HCT116 (cell line): ENCODE data around the gene SDK2. TPM values are rescaled to one million over a fixed set of nuclear protein-coding genes. Genes with fewer than 3 reads are reported as not detected.

Experiments
- ATAC-seq: fragments of 200-7000 bp; cut with Tn5 transposase; 2 replicates; pipeline ENCODE4 v1.9.1; 2020; ENCODE audit warnings: mild to moderate bottlenecking, moderate library complexity
- BruUV-seq: library from RNA; stranded (reverse); fragments of 400-500 nt; replicated peaks from 2 replicates; lab custom pipeline; 2021; lab: Mats Ljungman, UMichigan
- CTCF ChIA-PET: fragments of 300-600 bp; sonication (Branson Sonifier 250); formaldehyde crosslinking; loops from one replicate; lab custom pipeline; 2021; ENCODE audit warnings: antibody characterized with exemption; lab: Charles Lee
- POLR2A ChIA-PET: fragments of 300-600, 350-600 bp; sonication (Branson Sonifier 250); formaldehyde crosslinking; loops from one replicate; lab custom pipeline; 2021; ENCODE audit warnings: antibody characterized with exemption; lab: Charles Lee
- RAD21 ChIA-PET, 2 experiments: fragments of 300-600 bp; sonication (Branson Sonifier 250); formaldehyde crosslinking; loops; one replicate each; lab custom pipeline; 2023; ENCODE audit warnings: low total read pairs in 2 of 2; ENCODE audit not compliant: uncharacterized antibody in 2 of 2, unreplicated experiment in 2 of 2, low non-redundant PET in 1 of 2; lab: Charles Lee
- DNase-seq: peaks from one replicate; pipeline ENCODE4 v3.0.0-alpha.2; 2010; ENCODE audit warnings: low read depth, low spot score
- H2AFZ ChIP-seq: fragments of 200-600 bp; shearing (Covaris generic), sonication (generic); 2 replicates; pipeline ENCODE4 v1.6.1; 2017; ENCODE audit warnings: low read depth, mixed run types, mixed read lengths, antibody characterized with exemption, low read length; ENCODE audit not compliant: poor library complexity, severe bottlenecking
- H3K27ac ChIP-seq: 2 replicates; pipeline ENCODE4 v1.5.1; 2012; ENCODE audit warnings: low read depth, low read length
- H3K27me3 ChIP-seq: fragments of 200-600 bp; sonication (generic); 2 replicates; pipeline ENCODE4 v1.6.1; 2016; ENCODE audit warnings: mixed run types, low read length, mixed read lengths; ENCODE audit not compliant: insufficient read depth
- H3K36me3 ChIP-seq, 2 experiments: fragments of 200-500 bp in 1 of 2; fragments of 200-600 bp in 1 of 2; sonication (Bioruptor generic) in 1 of 2; sonication (generic) in 1 of 2; 2 replicates each; pipeline versions ENCODE4 v1.5.1 to v1.6.1; 2014 to 2016; ENCODE audit warnings: low read length in 2 of 2, inconsistent platforms in 1 of 2, mixed read lengths in 1 of 2, mixed run types in 1 of 2; ENCODE audit not compliant: insufficient read depth in 2 of 2, control insufficient read depth in 1 of 2
- H3K4me1 ChIP-seq, 2 experiments: fragments of 200-600 bp in 1 of 2; sonication (generic) in 1 of 2; 2 replicates each; pipeline versions ENCODE4 v1.5.1 to v1.6.1; 2012 to 2017; ENCODE audit warnings: low read length in 2 of 2, inconsistent platforms in 1 of 2, mild to moderate bottlenecking in 1 of 2, mixed read lengths in 1 of 2, mixed run types in 1 of 2, moderate library complexity in 1 of 2; ENCODE audit not compliant: insufficient read depth in 2 of 2, control insufficient read depth in 1 of 2
- H3K4me2 ChIP-seq: fragments of 200-600 bp; sonication (generic); 2 replicates; pipeline ENCODE4 v1.6.1; 2017; ENCODE audit warnings: mixed run types, low read length, mixed read lengths
- H3K4me3 ChIP-seq, 2 experiments: fragments of 200-600 bp in 1 of 2; sonication (generic) in 1 of 2; replicated peaks in 1 of 2; 2 replicates each; pipeline ENCODE4 v1.5.1; 2011 to 2016; ENCODE audit warnings: low read length in 2 of 2, control low read depth in 1 of 2, low read depth in 1 of 2, mild to moderate bottlenecking in 1 of 2, mixed read lengths in 1 of 2, mixed run types in 1 of 2
- H3K79me2 ChIP-seq: fragments of 200-600 bp; sonication (generic); 2 replicates; pipeline ENCODE4 v1.6.1; 2017; ENCODE audit warnings: mild to moderate bottlenecking, mixed run types, low read length, moderate library complexity, mixed read lengths; ENCODE audit not compliant: insufficient read depth
- H3K9ac ChIP-seq: fragments of 200-600 bp; sonication (generic); 2 replicates; pipeline ENCODE4 v1.6.1; 2016; ENCODE audit warnings: low read length, mixed read lengths
- H3K9me2 ChIP-seq: fragments of 200-600 bp; sonication (generic), shearing (Covaris generic); 2 replicates; pipeline ENCODE4 v1.6.1; 2017; ENCODE audit warnings: mixed run types, mild to moderate bottlenecking, moderate library complexity; ENCODE audit not compliant: insufficient read depth
- H3K9me3 ChIP-seq, 2 experiments: fragments of 200-500 bp in 1 of 2; fragments of 200-600 bp in 1 of 2; sonication (Bioruptor generic) in 1 of 2; sonication (generic) in 1 of 2; 2 replicates each; pipeline ENCODE4 v1.6.1; 2014 to 2017; ENCODE audit warnings: low read length in 2 of 2, mixed read lengths in 2 of 2, inconsistent platforms in 1 of 2, low read depth in 1 of 2, mild to moderate bottlenecking in 1 of 2, mixed run types in 1 of 2, moderate library complexity in 1 of 2; ENCODE audit not compliant: control insufficient read depth in 1 of 2, insufficient read depth in 1 of 2
- H4K20me1 ChIP-seq: fragments of 200-600 bp; sonication (generic), shearing (Covaris generic); 2 replicates; pipeline ENCODE4 v1.6.1; 2017; ENCODE audit warnings: mixed run types, mild to moderate bottlenecking, moderate library complexity; ENCODE audit not compliant: insufficient read depth
- EGR1 ChIP-seq: IDR thresholded peaks from 2 replicates; pipeline ENCODE4 v1.6.1; 2012; ENCODE audit warnings: low read depth
- EZH2 ChIP-seq: fragments of 200-600 bp; sonication (generic); IDR thresholded peaks from 2 replicates; pipeline ENCODE4 v1.6.1; 2017; ENCODE audit warnings: antibody characterized with exemption, mixed run types
- EZH2phosphoT487 ChIP-seq: fragments of 200-600 bp; IDR thresholded peaks from 2 replicates; pipeline ENCODE4 v1.6.1; 2018; ENCODE audit warnings: antibody characterized with exemption, borderline replicate concordance
- FOSL1 ChIP-seq: IDR thresholded peaks from 2 replicates; pipeline ENCODE4 v1.6.1; 2012; ENCODE audit warnings: low read depth
- JUND ChIP-seq: IDR thresholded peaks from 2 replicates; pipeline ENCODE4 v1.6.1; 2012
- MAX ChIP-seq: IDR thresholded peaks from 2 replicates; pipeline ENCODE4 v1.6.1; 2012
- POLR2A ChIP-seq: IDR thresholded peaks from 2 replicates; pipeline ENCODE4 v1.7.0; 2011; ENCODE audit warnings: borderline replicate concordance; ENCODE audit not compliant: insufficient read depth, insufficient read length; ENCODE audit errors: extremely low read depth
- RAD21 ChIP-seq: IDR thresholded peaks from 2 replicates; pipeline ENCODE4 v1.6.1; 2012; ENCODE audit warnings: low read depth, mild to moderate bottlenecking
- SP1 ChIP-seq: IDR thresholded peaks from 2 replicates; pipeline ENCODE4 v1.6.1; 2012; ENCODE audit warnings: low read depth
- SRF ChIP-seq: IDR thresholded peaks from 2 replicates; pipeline ENCODE4 v1.6.1; 2012; ENCODE audit warnings: low read depth
- TCF7L2 ChIP-seq: IDR thresholded peaks from 2 replicates; pipeline ENCODE4 v1.7.0; 2011; ENCODE audit warnings: borderline replicate concordance, inconsistent platforms; ENCODE audit not compliant: insufficient read depth, insufficient read length; ENCODE audit errors: extremely low read depth
- YY1 ChIP-seq: IDR thresholded peaks from 2 replicates; pipeline ENCODE4 v1.6.1; 2011; ENCODE audit warnings: low read length, low read depth, moderate library complexity, mild to moderate bottlenecking; ENCODE audit not compliant: insufficient replicate concordance; ENCODE audit errors: extremely low read depth
- ZFX ChIP-seq: fragments of 450-650 bp; IDR thresholded peaks from 2 replicates; pipeline ENCODE4 v1.6.1; 2017
- ZNF274 ChIP-seq: fragments of 200-500 bp; sonication (Bioruptor generic); IDR thresholded peaks from 2 replicates; pipeline ENCODE4 v1.6.1; 2014; ENCODE audit warnings: mild to moderate bottlenecking, low read depth, low read length, inconsistent platforms
- intact Hi-C: fragments of 100-400 bp; cut with micrococcal nuclease; formaldehyde crosslinking; loops from 2 replicates; pipeline ENCODE4 v1.10.0; 2022
- total RNA-seq: library from RNA; stranded (reverse); gene quantifications from one replicate; pipeline ENCODE4 v1.2.1, GENCODE V29; 2021; ENCODE audit not compliant: unreplicated experiment
- TF ChIP-seq, protein P1 (sequence below): IDR thresholded peaks from 2 replicates; pipeline ENCODE4 v1.6.1; 2012
- TF ChIP-seq, protein P2 (sequence below): IDR thresholded peaks from 2 replicates; pipeline ENCODE4 v1.6.1; 2011; ENCODE audit warnings: mild to moderate bottlenecking, low read length, moderate library complexity; ENCODE audit not compliant: insufficient replicate concordance; ENCODE audit errors: extremely low read depth
- TF ChIP-seq, protein P3 (sequence below): IDR thresholded peaks from 2 replicates; pipeline ENCODE4 v1.6.1; 2012; ENCODE audit warnings: low read depth

SDK2 gene
- total RNA-seq, 1 experiment from 2014 or later, result 0.10 TPM

DNA sequence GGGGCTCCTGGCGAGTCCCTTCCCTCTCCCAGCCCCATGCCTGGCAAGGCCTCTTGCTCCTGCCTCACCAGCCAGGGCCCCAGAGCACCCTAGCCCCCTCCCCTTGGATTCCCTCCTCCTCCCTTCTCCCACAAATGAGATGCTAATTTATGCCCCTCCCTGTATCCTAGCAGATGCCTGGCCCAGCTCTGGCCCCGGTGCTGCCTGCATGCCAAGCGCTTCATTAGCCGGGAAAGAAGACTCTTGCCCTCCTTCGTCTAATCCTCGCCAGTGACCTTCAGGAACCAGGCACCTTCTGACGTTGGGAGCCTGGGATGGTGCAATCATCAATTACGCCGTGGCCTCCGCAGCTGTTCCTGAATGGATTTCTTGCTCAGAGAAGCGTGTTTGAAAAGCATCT is 127.8 kb downstream of the SDK2 start (continued):
- TF ChIP-seq TCF7L2 (no peak), EZH2phosphoT487 (no peak), EZH2 (no peak), JUND (no peak), ZNF274 (no peak), SP1 (no peak)

- Histone ChIP-seq H3K4me3 (no peak overlapping the region), H3K9me2 (no peaks in the 10 kb centered on the region), H2AFZ (no peak overlapping the region), H3K4me1 (no peaks in the 10 kb centered on the region), H3K36me3 (no peaks in the 10 kb centered on the region), H3K9ac (no peak overlapping the region), H4K20me1 (no peaks in the 10 kb centered on the region), H3K27me3 (peaks cover 28% of the 10 kb centered on the region), H3K79me2 (no peaks in the 10 kb centered on the region), H3K9me3 (no peaks in the 10 kb centered on the region), H3K4me2 (no peak overlapping the region), H3K27ac (no peak overlapping the region)
- ATAC-seq (no peak), DNase-seq (no peak)
- CTCF ChIA-PET, result no interaction called here
- no TSS peak for BruUV-seq
- intact Hi-C loops, result no loop called here
- POLR2A ChIA-PET, result no interaction called here
- RAD21 ChIA-PET, result no interaction called here
- TF ChIP-seq ZFX (no peak), EGR1 (no peak), EZH2phosphoT487 (no peak), YY1 (no peak), SRF (no peak), FOSL1 (no peak), RAD21 (no peak), SP1 (no peak), TCF7L2 (no peak), MAX (no peak), POLR2A (no peak)
- TF ChIP-seq, protein P1, sequence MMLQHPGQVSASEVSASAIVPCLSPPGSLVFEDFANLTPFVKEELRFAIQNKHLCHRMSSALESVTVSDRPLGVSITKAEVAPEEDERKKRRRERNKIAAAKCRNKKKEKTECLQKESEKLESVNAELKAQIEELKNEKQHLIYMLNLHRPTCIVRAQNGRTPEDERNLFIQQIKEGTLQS, result no peak
- TF ChIP-seq, protein P2, sequence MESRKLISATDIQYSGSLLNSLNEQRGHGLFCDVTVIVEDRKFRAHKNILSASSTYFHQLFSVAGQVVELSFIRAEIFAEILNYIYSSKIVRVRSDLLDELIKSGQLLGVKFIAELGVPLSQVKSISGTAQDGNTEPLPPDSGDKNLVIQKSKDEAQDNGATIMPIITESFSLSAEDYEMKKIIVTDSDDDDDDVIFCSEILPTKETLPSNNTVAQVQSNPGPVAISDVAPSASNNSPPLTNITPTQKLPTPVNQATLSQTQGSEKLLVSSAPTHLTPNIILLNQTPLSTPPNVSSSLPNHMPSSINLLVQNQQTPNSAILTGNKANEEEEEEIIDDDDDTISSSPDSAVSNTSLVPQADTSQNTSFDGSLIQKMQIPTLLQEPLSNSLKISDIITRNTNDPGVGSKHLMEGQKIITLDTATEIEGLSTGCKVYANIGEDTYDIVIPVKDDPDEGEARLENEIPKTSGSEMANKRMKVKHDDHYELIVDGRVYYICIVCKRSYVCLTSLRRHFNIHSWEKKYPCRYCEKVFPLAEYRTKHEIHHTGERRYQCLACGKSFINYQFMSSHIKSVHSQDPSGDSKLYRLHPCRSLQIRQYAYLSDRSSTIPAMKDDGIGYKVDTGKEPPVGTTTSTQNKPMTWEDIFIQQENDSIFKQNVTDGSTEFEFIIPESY, result no peak
- TF ChIP-seq, protein P3, sequence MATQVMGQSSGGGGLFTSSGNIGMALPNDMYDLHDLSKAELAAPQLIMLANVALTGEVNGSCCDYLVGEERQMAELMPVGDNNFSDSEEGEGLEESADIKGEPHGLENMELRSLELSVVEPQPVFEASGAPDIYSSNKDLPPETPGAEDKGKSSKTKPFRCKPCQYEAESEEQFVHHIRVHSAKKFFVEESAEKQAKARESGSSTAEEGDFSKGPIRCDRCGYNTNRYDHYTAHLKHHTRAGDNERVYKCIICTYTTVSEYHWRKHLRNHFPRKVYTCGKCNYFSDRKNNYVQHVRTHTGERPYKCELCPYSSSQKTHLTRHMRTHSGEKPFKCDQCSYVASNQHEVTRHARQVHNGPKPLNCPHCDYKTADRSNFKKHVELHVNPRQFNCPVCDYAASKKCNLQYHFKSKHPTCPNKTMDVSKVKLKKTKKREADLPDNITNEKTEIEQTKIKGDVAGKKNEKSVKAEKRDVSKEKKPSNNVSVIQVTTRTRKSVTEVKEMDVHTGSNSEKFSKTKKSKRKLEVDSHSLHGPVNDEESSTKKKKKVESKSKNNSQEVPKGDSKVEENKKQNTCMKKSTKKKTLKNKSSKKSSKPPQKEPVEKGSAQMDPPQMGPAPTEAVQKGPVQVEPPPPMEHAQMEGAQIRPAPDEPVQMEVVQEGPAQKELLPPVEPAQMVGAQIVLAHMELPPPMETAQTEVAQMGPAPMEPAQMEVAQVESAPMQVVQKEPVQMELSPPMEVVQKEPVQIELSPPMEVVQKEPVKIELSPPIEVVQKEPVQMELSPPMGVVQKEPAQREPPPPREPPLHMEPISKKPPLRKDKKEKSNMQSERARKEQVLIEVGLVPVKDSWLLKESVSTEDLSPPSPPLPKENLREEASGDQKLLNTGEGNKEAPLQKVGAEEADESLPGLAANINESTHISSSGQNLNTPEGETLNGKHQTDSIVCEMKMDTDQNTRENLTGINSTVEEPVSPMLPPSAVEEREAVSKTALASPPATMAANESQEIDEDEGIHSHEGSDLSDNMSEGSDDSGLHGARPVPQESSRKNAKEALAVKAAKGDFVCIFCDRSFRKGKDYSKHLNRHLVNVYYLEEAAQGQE, result no peak
These were observed 129.9 kb downstream of the SDK2 start for GRCh38 chr17:73514146-73514863.
